ENCODE data around the gene AIPL1. TPM values are rescaled to one million over a fixed set of nuclear protein-coding genes. Genes with fewer than 3 reads are reported as not detected.

The AIPL1 gene
- total and polyA plus RNA-seq, 10 of the 15 experiments (the other 5 are each of a cell fraction or from before 2014, with no cell fraction given): not detected

DNA sequence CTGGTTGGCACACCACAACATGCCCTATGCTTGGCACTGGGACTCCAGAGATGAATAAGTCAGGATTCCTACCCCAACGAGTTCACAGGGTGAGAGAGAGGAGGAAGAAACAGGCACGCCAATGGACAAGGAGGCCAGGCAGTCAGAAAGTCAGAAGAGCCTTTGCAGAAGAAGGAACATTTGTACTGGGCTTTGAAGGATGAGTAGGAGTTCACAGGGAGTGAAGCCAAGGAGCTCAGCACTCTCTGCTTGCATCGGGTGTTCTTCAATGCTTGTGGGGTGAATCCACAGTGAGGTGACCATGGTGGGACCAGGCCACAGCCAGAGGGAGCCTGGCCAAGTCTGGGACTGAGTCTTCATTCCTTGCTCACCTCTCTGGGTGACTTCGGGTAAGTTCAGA, 47.5 kb downstream of the AIPL1 start:
- no peak overlapping the region for H3K4me2 ChIP-seq (ENCODE audit: control insufficient read depth, insufficient read depth)
- DNase-seq (ENCODE audit: low read depth, low spot score) (no peak), ATAC-seq (no peak), FAIRE-seq (no peak)
- H3K9ac ChIP-seq (ENCODE audit: control insufficient read depth, insufficient read depth, low read length): no peak overlapping the region
- H3K79me2 ChIP-seq (ENCODE audit: control insufficient read depth, insufficient read depth, low read length): no peaks in the 10 kb centered on the region
- no peak overlapping the region for H3K27ac ChIP-seq (ENCODE audit: control insufficient read depth, insufficient read depth)
- H3K4me1 ChIP-seq (ENCODE audit: control insufficient read depth, insufficient read depth, low read length): no peaks in the 10 kb centered on the region
- H3K9me3 ChIP-seq (replicated peaks; ENCODE audit: control insufficient read depth, insufficient read depth, low read length): no peaks in the 10 kb centered on the region
- BruUV-seq (replicated peaks): no TSS peak
- ChIA-PET RAD21 (ENCODE audit: unreplicated experiment) (no interaction called here), POLR2A (no interaction called here), SMC1A (ENCODE audit: uncharacterized antibody, unreplicated experiment) (no interaction called here), CTCF (no interaction called here)
- no peak overlapping the region for H3K4me3 ChIP-seq
- intact Hi-C loops (cut with micrococcal nuclease; ENCODE audit: unreplicated experiment) (no loop called here), in situ Hi-C loops (cut with MboI) (no loop called here)
- 27% methylated on average over 4 of the region's 4 CpGs for WGBS (ENCODE audit: insufficient coverage, insufficient replicate concordance, low lambda C conversion rate, missing lambda C conversion rate)
- no peaks in the 10 kb centered on the region for H3K36me3 ChIP-seq (ENCODE audit: control insufficient read depth in 2 of 2, insufficient read depth in 2 of 2, low read length in 1 of 2)
- no peaks in the 10 kb centered on the region; a peak in 1 of 4 replicates for H3K27me3 ChIP-seq (replicated peaks in 1 of 2; ENCODE audit: control insufficient read depth in 2 of 2, insufficient read depth in 2 of 2, low read length in 1 of 2)
- no peaks in the 10 kb centered on the region for H4K20me1 ChIP-seq (ENCODE audit: control insufficient read depth, insufficient read depth)
- no peak overlapping the region for H2AFZ ChIP-seq (ENCODE audit: control insufficient read depth, low read depth, low read length)
- TF ChIP-seq MEF2B (IDR thresholded peaks at IDR 0.05; ENCODE audit: partially characterized antibody, poor library complexity, severe bottlenecking) (no peak), BHLHE40 (IDR thresholded peaks at IDR 0.05; ENCODE audit: borderline replicate concordance in 1 of 2, low read depth in 2 of 2, low read length in 1 of 2) (no peak), NBN (IDR thresholded peaks at IDR 0.05) (no peak), ZNF24 (IDR thresholded peaks at IDR 0.05) (no peak), LARP7 (IDR thresholded peaks at IDR 0.05) (no peak), EED (IDR thresholded peaks at IDR 0.05; ENCODE audit: low read depth) (no peak), ETV6 (conservative IDR thresholded peaks at IDR 0.05 in 1 of 2, IDR thresholded peaks at IDR 0.05 in 1 of 2; ENCODE audit: borderline replicate concordance in 1 of 2, low read depth in 1 of 2) (no peak), EP300 (IDR thresholded peaks at IDR 0.05; ENCODE audit: borderline replicate concordance in 1 of 2, control insufficient read depth in 1 of 2, low read depth in 2 of 2, low read length in 2 of 2) (no peak), NRF1 (conservative IDR thresholded peaks at IDR 0.05; ENCODE audit: low read depth, low read length) (no peak)
- TF ChIP-seq, protein P1, sequence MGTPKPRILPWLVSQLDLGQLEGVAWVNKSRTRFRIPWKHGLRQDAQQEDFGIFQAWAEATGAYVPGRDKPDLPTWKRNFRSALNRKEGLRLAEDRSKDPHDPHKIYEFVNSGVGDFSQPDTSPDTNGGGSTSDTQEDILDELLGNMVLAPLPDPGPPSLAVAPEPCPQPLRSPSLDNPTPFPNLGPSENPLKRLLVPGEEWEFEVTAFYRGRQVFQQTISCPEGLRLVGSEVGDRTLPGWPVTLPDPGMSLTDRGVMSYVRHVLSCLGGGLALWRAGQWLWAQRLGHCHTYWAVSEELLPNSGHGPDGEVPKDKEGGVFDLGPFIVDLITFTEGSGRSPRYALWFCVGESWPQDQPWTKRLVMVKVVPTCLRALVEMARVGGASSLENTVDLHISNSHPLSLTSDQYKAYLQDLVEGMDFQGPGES (IDR thresholded peaks at IDR 0.05): no peak
- TF ChIP-seq, protein P2, sequence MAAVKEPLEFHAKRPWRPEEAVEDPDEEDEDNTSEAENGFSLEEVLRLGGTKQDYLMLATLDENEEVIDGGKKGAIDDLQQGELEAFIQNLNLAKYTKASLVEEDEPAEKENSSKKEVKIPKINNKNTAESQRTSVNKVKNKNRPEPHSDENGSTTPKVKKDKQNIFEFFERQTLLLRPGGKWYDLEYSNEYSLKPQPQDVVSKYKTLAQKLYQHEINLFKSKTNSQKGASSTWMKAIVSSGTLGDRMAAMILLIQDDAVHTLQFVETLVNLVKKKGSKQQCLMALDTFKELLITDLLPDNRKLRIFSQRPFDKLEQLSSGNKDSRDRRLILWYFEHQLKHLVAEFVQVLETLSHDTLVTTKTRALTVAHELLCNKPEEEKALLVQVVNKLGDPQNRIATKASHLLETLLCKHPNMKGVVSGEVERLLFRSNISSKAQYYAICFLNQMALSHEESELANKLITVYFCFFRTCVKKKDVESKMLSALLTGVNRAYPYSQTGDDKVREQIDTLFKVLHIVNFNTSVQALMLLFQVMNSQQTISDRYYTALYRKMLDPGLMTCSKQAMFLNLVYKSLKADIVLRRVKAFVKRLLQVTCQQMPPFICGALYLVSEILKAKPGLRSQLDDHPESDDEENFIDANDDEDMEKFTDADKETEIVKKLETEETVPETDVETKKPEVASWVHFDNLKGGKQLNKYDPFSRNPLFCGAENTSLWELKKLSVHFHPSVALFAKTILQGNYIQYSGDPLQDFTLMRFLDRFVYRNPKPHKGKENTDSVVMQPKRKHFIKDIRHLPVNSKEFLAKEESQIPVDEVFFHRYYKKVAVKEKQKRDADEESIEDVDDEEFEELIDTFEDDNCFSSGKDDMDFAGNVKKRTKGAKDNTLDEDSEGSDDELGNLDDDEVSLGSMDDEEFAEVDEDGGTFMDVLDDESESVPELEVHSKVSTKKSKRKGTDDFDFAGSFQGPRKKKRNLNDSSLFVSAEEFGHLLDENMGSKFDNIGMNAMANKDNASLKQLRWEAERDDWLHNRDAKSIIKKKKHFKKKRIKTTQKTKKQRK (IDR thresholded peaks at IDR 0.05; ENCODE audit: low read depth, low read length): no peak
- TF ChIP-seq, protein P3, sequence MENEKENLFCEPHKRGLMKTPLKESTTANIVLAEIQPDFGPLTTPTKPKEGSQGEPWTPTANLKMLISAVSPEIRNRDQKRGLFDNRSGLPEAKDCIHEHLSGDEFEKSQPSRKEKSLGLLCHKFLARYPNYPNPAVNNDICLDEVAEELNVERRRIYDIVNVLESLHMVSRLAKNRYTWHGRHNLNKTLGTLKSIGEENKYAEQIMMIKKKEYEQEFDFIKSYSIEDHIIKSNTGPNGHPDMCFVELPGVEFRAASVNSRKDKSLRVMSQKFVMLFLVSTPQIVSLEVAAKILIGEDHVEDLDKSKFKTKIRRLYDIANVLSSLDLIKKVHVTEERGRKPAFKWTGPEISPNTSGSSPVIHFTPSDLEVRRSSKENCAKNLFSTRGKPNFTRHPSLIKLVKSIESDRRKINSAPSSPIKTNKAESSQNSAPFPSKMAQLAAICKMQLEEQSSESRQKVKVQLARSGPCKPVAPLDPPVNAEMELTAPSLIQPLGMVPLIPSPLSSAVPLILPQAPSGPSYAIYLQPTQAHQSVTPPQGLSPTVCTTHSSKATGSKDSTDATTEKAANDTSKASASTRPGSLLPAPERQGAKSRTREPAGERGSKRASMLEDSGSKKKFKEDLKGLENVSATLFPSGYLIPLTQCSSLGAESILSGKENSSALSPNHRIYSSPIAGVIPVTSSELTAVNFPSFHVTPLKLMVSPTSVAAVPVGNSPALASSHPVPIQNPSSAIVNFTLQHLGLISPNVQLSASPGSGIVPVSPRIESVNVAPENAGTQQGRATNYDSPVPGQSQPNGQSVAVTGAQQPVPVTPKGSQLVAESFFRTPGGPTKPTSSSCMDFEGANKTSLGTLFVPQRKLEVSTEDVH (IDR thresholded peaks at IDR 0.05; ENCODE audit: low read depth, partially characterized antibody): no peak
- TF ChIP-seq, protein P4, sequence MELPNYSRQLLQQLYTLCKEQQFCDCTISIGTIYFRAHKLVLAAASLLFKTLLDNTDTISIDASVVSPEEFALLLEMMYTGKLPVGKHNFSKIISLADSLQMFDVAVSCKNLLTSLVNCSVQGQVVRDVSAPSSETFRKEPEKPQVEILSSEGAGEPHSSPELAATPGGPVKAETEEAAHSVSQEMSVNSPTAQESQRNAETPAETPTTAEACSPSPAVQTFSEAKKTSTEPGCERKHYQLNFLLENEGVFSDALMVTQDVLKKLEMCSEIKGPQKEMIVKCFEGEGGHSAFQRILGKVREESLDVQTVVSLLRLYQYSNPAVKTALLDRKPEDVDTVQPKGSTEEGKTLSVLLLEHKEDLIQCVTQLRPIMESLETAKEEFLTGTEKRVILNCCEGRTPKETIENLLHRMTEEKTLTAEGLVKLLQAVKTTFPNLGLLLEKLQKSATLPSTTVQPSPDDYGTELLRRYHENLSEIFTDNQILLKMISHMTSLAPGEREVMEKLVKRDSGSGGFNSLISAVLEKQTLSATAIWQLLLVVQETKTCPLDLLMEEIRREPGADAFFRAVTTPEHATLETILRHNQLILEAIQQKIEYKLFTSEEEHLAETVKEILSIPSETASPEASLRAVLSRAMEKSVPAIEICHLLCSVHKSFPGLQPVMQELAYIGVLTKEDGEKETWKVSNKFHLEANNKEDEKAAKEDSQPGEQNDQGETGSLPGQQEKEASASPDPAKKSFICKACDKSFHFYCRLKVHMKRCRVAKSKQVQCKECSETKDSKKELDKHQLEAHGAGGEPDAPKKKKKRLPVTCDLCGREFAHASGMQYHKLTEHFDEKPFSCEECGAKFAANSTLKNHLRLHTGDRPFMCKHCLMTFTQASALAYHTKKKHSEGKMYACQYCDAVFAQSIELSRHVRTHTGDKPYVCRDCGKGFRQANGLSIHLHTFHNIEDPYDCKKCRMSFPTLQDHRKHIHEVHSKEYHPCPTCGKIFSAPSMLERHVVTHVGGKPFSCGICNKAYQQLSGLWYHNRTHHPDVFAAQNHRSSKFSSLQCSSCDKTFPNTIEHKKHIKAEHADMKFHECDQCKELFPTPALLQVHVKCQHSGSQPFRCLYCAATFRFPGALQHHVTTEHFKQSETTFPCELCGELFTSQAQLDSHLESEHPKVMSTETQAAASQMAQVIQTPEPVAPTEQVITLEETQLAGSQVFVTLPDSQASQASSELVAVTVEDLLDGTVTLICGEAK (IDR thresholded peaks at IDR 0.05; ENCODE audit: borderline replicate concordance): no peak
